Neuronal stem cell (in vitro differentiated cells): ENCODE data around the gene SCUBE2.

ENCODE experiments used
- DNase-seq: peaks from one replicate; pipeline ENCODE4 v3.0.0-alpha.2; 2013; ENCODE audit warnings: low spot score
- H2AFZ ChIP-seq: one replicate; pipeline ENCODE4 v1.6.1; 2013; ENCODE audit warnings: mild to moderate bottlenecking, low read length, inconsistent platforms
- H2AK5ac ChIP-seq: 2 replicates; pipeline ENCODE4 v1.6.1; 2013; ENCODE audit warnings: low read depth, mild to moderate bottlenecking, inconsistent platforms, low read length, moderate library complexity, mixed read lengths
- H2BK120ac ChIP-seq: 2 replicates; pipeline ENCODE4 v1.6.1; 2013; ENCODE audit warnings: low read depth, mild to moderate bottlenecking, inconsistent platforms, low read length, moderate library complexity, mixed read lengths
- H2BK12ac ChIP-seq: one replicate; pipeline ENCODE4 v1.6.1; 2013; ENCODE audit warnings: low read length, inconsistent platforms
- H2BK15ac ChIP-seq: 2 replicates; pipeline ENCODE4 v1.6.1; 2013; ENCODE audit warnings: mild to moderate bottlenecking, low read length, inconsistent platforms, mixed read lengths
- H2BK5ac ChIP-seq: one replicate; pipeline ENCODE4 v1.6.1; 2013; ENCODE audit warnings: inconsistent platforms, mild to moderate bottlenecking, low read length, moderate library complexity
- H3K14ac ChIP-seq: one replicate; pipeline ENCODE4 v1.6.1; 2013; ENCODE audit warnings: low read length, inconsistent platforms
- H3K18ac ChIP-seq: 2 replicates; pipeline ENCODE4 v1.6.1; 2013; ENCODE audit warnings: low read length, inconsistent platforms
- H3K23ac ChIP-seq: 2 replicates; pipeline ENCODE4 v1.6.1; 2013; ENCODE audit warnings: low read depth, mild to moderate bottlenecking, mixed read lengths, low read length, inconsistent platforms; ENCODE audit not compliant: poor library complexity
- H3K27ac ChIP-seq: replicated peaks from 3 replicates; pipeline ENCODE4 v1.5.1; 2013; ENCODE audit warnings: low read length, inconsistent platforms
- H3K27me3 ChIP-seq, 3 experiments: 2 replicates each; pipeline ENCODE4 v1.6.1; 2013; ENCODE audit warnings: low read length in 3 of 3, mild to moderate bottlenecking in 2 of 3, inconsistent platforms in 1 of 3, low read depth in 1 of 3, mixed read lengths in 1 of 3, moderate library complexity in 1 of 3; ENCODE audit not compliant: control insufficient read depth in 3 of 3, insufficient read depth in 3 of 3
- H3K36me3 ChIP-seq, 2 donors: replicated peaks in 1 of 2; 2 replicates each; pipeline ENCODE4 v1.6.1; 2013; ENCODE audit warnings: low read length in 2 of 2; ENCODE audit not compliant: control insufficient read depth in 2 of 2, insufficient read depth in 2 of 2
- H3K4ac ChIP-seq: 2 replicates; pipeline ENCODE4 v1.6.1; 2013; ENCODE audit warnings: inconsistent platforms, mild to moderate bottlenecking, low read length, moderate library complexity
- H3K4me1 ChIP-seq, 2 donors: 1 replicate in 1 of 2; 2 replicates in 1 of 2; pipeline ENCODE4 v1.6.1; 2013; ENCODE audit warnings: low read length in 2 of 2, low read depth in 1 of 2; ENCODE audit not compliant: control insufficient read depth in 2 of 2, insufficient read depth in 1 of 2
- H3K4me2 ChIP-seq: one replicate; pipeline ENCODE4 v1.6.1; 2013; ENCODE audit warnings: mild to moderate bottlenecking, low read length, inconsistent platforms; ENCODE audit not compliant: insufficient read depth, poor library complexity, severe bottlenecking
- H3K4me3 ChIP-seq, 2 donors: 2 replicates each; pipeline ENCODE4 v1.5.1; 2013; ENCODE audit warnings: low read length in 2 of 2, mild to moderate bottlenecking in 2 of 2, inconsistent platforms in 1 of 2, moderate library complexity in 1 of 2
- H3K79me1 ChIP-seq: one replicate; pipeline ENCODE4 v1.6.1; 2013; ENCODE audit warnings: low read depth, mild to moderate bottlenecking, inconsistent platforms, low read length, moderate library complexity
- H3K9ac ChIP-seq: one replicate; pipeline ENCODE4 v1.6.1; 2013; ENCODE audit warnings: mild to moderate bottlenecking, low read depth, low read length, inconsistent platforms; ENCODE audit not compliant: poor library complexity
- H3K9me3 ChIP-seq, 2 donors: replicated peaks in 1 of 2; 2 replicates each; pipeline versions ENCODE3 to v1.6.1; 2013; ENCODE audit warnings: low read length in 2 of 2, mild to moderate bottlenecking in 2 of 2, inconsistent platforms in 1 of 2, low read depth in 1 of 2, mixed read lengths in 1 of 2, moderate library complexity in 1 of 2; ENCODE audit not compliant: control insufficient read depth in 2 of 2, insufficient read depth in 1 of 2
- H4K8ac ChIP-seq: one replicate; pipeline ENCODE4 v1.6.1; 2013; ENCODE audit warnings: low read depth, mild to moderate bottlenecking, inconsistent platforms, low read length, moderate library complexity
- H4K91ac ChIP-seq: one replicate; pipeline ENCODE4 v1.6.1; 2013; ENCODE audit warnings: low read length, low read depth, mild to moderate bottlenecking, inconsistent platforms; ENCODE audit not compliant: poor library complexity
- WGBS, 2 donors: extraction: QIAGEN DNeasy Blood & Tissue Kit; methylation state at CpG; one replicate each; pipeline ENCODE4 v1.1.7; 2013; ENCODE audit warnings: missing lambda C conversion rate in 2 of 2, mixed read lengths in 1 of 2; ENCODE audit not compliant: insufficient read length in 2 of 2, insufficient replicate concordance in 1 of 2; ENCODE audit errors: extremely low coverage in 2 of 2; 5-methylcytosine and 5-hydroxymethylcytosine counted together

SCUBE2 gene

GRCh38 chr11:9038541-9038940, 52.9 kb downstream of the SCUBE2 start:
- Histone ChIP-seq H3K23ac (no peak overlapping the region), H4K8ac (no peak overlapping the region), H3K79me1 (no peaks in the 10 kb centered on the region), H3K27me3 (peaks cover 0 to 20% (median 0%) of the 10 kb centered on the region in 3 experiments), H3K27ac (peak overlapping the region; percentile 94), H3K4me3 (no peak overlapping the region), H2AK5ac (no peak overlapping the region), H2BK12ac (no peak overlapping the region), H3K9me3 (peaks cover 2 to 18% of the 10 kb centered on the region in 2 donors), H3K4me1 (peaks cover 7 to 14% of the 10 kb centered on the region in 2 donors), H2BK120ac (no peak overlapping the region), H2BK15ac (no peak overlapping the region), H3K4ac (no peak overlapping the region), H3K36me3 (no peaks in the 10 kb centered on the region), H2AFZ (no peak overlapping the region), H4K91ac (no peak overlapping the region), H3K9ac (no peak overlapping the region), H3K14ac (no peak overlapping the region), H3K18ac (no peak overlapping the region), H3K4me2 (no peak overlapping the region), H2BK5ac (no peak overlapping the region)
- DNase-seq = no peak
- no CpG with 5 or more reads among the region's 3 CpGs for WGBS, 2 donors

DNA sequence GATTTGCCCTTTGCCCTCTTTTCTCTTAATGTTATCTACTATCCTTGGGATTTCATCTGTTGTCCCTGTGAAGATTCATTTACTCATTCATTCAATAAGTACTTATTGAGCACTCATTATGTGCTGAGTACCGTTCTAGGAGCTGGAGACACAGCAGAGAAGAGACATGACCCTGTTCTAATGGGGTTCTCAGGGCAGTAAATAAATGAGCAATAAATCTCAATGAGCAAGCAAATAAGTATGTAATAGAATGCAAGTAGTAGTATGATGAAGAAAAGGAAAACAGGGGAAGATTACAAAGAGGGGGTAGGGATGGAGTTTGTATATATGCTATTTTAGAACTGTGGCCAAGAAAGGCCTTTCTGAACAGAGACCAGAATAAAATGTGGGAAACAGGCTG, 53.4 kb downstream of the SCUBE2 start:
- Histone ChIP-seq H2BK15ac (no peak overlapping the region), H3K14ac (no peak overlapping the region), H3K27ac (peak overlapping the region; percentile 94), H3K4me2 (no peak overlapping the region), H2AFZ (peak overlapping the region; percentile 89), H3K9me3 (peaks cover 2 to 18% of the 10 kb centered on the region in 2 donors), H2AK5ac (no peak overlapping the region), H3K4ac (no peak overlapping the region), H4K8ac (no peak overlapping the region), H3K27me3 (peaks cover 0 to 20% (median 0%) of the 10 kb centered on the region in 3 experiments), H3K79me1 (no peaks in the 10 kb centered on the region), H2BK12ac (no peak overlapping the region), H3K4me1 (peaks cover 7 to 14% of the 10 kb centered on the region in 2 donors), H3K23ac (no peak overlapping the region), H2BK120ac (no peak overlapping the region), H3K9ac (no peak overlapping the region), H4K91ac (no peak overlapping the region), H3K18ac (no peak overlapping the region), H2BK5ac (no peak overlapping the region), H3K36me3 (no peaks in the 10 kb centered on the region), H3K4me3 (no peak overlapping the region)
- DNase-seq = no peak
- whole genome bisulfite sequencing, 2 donors = no CpG with 5 or more reads among the region's 1 CpG

- Histone ChIP-seq H3K36me3 (no peaks in the 10 kb centered on the region), H3K27ac (peak overlapping the region; percentile 94), H3K79me1 (no peaks in the 10 kb centered on the region), H3K23ac (no peak overlapping the region), H2BK120ac (no peak overlapping the region), H4K8ac (no peak overlapping the region), H3K9ac (no peak overlapping the region), H3K9me3 (peaks cover 2 to 18% of the 10 kb centered on the region in 2 donors), H3K27me3 (peaks cover 0 to 14% (median 0%) of the 10 kb centered on the region in 3 experiments), H2AK5ac (no peak overlapping the region), H3K4me1 (peaks cover 7 to 13% of the 10 kb centered on the region in 2 donors), H2BK5ac (no peak overlapping the region), H3K18ac (peak overlapping the region; percentile 49), H3K14ac (no peak overlapping the region), H4K91ac (no peak overlapping the region), H2BK12ac (no peak overlapping the region), H2BK15ac (no peak overlapping the region), H2AFZ (peak overlapping the region; percentile 89), H3K4ac (no peak overlapping the region), H3K4me3 (peak overlapping the region in 1 of 2 donors; percentile 7), H3K4me2 (no peak overlapping the region)
- peak; percentile 79 for DNase-seq
- WGBS, 2 donors = no CpG with 5 or more reads among the region's 7 CpGs
Observed at GRCh38 chr11:9037046-9037780, 54.2 kb downstream of the SCUBE2 start.

- no CpG with 5 or more reads among the region's 5 CpGs for WGBS, 2 donors
- Histone ChIP-seq H3K4me2 (no peak overlapping the region), H3K36me3 (no peaks in the 10 kb centered on the region), H2AK5ac (peak overlapping the region; percentile 76), H3K9ac (no peak overlapping the region), H2BK120ac (no peak overlapping the region), H2BK5ac (peak overlapping the region; percentile 14), H3K4me3 (no peak overlapping the region), H2BK15ac (peak overlapping the region; percentile 8), H3K27me3 (peaks cover 0 to 15% (median 0%) of the 10 kb centered on the region in 3 experiments), H3K18ac (peak overlapping the region; percentile 87), H3K14ac (peak overlapping the region; percentile 77), H3K23ac (no peak overlapping the region), H4K8ac (no peak overlapping the region), H3K79me1 (no peaks in the 10 kb centered on the region), H3K4ac (no peak overlapping the region), H4K91ac (no peak overlapping the region), H2AFZ (no peak overlapping the region), H3K4me1 (peaks cover 0 to 1% of the 10 kb centered on the region in 2 donors), H2BK12ac (peak overlapping the region; percentile 36), H3K9me3 (no peaks in the 10 kb centered on the region), H3K27ac (no peak overlapping the region)
- DNase-seq = no peak
Observed at GRCh38 chr11:9030601-9031000, 60.8 kb downstream of the SCUBE2 start.
